AG10803 (cell line): ENCODE measurements around the gene RHOT2.
"Not testable (repeated sequence)": the region's sequence is repeated elsewhere in the genome, so short reads cannot be mapped to it uniquely, and the experiment has no call there.

Experiments used
- DNase-seq: peaks from one replicate; pipeline ENCODE4 v3.0.0; 2010; ENCODE audit warnings: low read depth
- H3K4me3 ChIP-seq: 2 replicates; pipeline ENCODE4 v1.5.1; 2011; ENCODE audit warnings: mild to moderate bottlenecking, low read length, control low read depth
- TF ChIP-seq, protein P1 (sequence below): conservative IDR thresholded peaks from 2 replicates; pipeline ENCODE4 v1.5.1; 2011; ENCODE audit warnings: mild to moderate bottlenecking, low read length, control low read depth, inconsistent platforms

Gene RHOT2

DNA sequence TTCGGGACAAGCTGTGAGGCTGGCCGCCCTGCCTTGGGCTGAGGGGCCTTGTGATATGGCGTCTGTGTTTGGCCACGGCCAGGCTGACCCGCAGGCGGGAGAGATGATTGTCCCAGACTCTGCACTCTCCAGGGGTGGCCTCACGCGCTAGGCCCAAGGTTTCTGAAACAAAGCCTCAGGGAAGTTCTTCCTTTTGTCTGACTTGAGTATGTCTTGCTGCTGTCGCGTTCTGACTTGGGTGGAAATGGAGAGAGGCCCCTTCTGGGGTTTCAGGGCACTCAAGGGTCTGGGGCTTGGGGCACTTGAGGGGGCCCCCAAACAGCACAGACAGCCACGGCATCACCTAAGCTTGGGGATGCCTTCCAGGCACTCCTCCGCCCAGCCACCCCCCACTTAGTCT lies 43.2 kb downstream of the RHOT2 start:
- TF ChIP-seq, protein P1, sequence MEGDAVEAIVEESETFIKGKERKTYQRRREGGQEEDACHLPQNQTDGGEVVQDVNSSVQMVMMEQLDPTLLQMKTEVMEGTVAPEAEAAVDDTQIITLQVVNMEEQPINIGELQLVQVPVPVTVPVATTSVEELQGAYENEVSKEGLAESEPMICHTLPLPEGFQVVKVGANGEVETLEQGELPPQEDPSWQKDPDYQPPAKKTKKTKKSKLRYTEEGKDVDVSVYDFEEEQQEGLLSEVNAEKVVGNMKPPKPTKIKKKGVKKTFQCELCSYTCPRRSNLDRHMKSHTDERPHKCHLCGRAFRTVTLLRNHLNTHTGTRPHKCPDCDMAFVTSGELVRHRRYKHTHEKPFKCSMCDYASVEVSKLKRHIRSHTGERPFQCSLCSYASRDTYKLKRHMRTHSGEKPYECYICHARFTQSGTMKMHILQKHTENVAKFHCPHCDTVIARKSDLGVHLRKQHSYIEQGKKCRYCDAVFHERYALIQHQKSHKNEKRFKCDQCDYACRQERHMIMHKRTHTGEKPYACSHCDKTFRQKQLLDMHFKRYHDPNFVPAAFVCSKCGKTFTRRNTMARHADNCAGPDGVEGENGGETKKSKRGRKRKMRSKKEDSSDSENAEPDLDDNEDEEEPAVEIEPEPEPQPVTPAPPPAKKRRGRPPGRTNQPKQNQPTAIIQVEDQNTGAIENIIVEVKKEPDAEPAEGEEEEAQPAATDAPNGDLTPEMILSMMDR = no peak
- no peak overlapping the region for H3K4me3 ChIP-seq
- no peak for DNase-seq

- DNase-seq = peak; percentile 52
- H3K4me3 ChIP-seq = no peak overlapping the region
- TF ChIP-seq, protein P1 = peak; percentile 71
These were observed 43.8 kb downstream of the RHOT2 start for GRCh38 chr16:711548-712320.

DNA sequence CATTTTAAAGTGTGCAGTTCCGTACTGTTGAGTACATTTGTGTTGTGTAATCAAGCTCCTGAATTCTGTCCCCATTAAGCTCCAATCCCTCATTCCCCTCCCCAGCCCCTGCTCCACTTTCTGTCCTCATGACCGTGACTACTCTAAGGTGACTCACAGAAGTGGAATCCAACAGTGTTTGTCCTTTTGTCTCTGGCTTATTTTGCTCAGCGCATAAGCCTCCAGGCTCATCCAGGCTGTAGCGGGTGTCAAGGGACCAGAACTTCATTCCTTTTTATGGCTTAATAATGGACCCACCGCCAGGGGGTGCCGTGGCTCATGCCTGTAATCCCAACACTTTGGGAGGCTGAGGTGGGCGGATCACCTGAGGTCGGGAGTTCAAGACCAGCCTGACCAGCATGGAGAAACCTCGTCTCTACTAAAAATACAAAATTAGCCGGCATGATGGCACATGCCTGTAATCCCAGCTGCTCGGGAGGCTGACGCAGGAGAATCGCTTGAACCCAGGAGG lies 44.9 kb downstream of the RHOT2 start:
- peak; percentile 93 for DNase-seq
- H3K4me3 ChIP-seq = not testable (repeated sequence)
- TF ChIP-seq, protein P1 = peak; percentile 42

- TF ChIP-seq, protein P1 = no peak
- no peak for DNase-seq
- H3K4me3 ChIP-seq = no peak overlapping the region
These were observed 46.1 kb downstream of the RHOT2 start for GRCh38 chr16:714079-714478.

DNA sequence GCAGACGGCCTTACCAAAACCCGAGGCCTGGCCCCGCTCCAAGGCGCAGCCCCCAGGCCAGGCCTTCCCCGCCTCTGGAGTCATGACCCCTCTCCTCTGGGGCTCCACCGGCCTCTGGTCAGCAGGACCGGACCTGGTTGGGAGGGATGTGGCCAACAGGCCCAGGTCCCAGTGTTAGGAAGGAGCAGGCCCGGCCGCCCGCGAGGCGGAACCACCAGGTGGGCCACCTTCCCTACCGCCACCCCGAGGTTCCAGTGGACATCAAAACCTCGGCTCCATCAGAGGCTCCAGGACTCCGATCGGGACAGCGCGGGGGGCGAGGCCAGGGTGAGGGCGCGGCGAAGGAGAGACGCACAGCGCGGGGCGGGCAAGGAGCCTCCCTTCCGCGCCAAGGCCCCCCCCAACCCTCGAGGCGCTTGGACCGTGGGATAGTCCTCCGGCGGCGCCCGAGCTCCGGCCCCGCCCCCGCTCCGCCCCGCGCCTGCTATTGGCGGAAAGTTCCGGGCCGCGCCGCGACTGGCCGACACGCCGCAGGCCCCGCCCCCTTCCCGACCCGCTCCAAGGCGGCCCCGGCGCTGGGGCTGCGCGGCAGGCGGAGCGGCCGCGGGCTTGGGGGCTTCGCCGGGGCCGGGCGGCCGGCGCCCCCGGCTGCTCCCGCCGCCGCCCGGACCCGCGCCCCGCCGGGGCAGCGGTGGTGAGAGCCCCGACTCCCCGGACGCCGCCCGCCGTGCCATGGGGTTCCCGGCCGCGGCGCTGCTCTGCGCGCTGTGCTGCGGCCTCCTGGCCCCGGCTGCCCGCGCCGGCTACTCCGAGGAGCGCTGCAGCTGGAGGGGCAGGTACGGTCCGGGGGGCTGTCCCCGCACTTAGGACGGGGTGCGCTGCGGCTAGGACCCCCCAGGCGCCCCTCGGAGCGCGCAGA lies 46.9 kb downstream of the RHOT2 start, which contains the start of gene METRN:
TSS of gene METRN (plus strand) at position 561 of the 919 bp plus-strand sequence. CDS start at position 733, 172 bp downstream.
- TF ChIP-seq, protein P1 = no peak
- peak within 1 kb of the TSS; percentile 58 for H3K4me3 ChIP-seq
- peak; percentile 82 for DNase-seq

DNA sequence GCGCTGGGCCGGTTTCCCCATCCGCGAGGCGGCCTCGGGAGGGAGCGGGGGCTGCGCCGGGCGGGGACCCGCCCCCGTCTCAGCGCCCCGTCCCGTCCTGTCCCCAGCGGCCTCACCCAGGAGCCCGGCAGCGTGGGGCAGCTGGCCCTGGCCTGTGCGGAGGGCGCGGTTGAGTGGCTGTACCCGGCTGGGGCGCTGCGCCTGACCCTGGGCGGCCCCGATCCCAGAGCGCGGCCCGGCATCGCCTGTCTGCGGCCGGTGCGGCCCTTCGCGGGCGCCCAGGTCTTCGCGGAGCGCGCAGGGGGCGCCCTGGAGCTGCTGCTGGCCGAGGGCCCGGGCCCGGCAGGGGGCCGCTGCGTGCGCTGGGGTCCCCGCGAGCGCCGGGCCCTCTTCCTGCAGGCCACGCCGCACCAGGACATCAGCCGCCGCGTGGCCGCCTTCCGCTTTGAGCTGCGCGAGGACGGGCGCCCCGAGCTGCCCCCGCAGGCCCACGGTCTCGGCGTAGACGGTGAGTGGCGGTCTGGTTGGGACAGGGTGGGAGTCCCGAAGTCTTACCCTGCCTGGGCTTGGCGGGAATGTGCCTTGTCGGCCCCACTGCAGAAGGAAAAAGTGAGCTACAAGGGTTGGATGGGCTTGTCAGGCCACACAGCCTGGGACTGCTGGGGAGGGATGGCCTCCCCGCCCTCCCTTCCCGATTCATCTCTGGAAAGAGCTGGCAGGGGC lies 47.7 kb downstream of the RHOT2 start:
- DNase-seq = no peak
- TF ChIP-seq, protein P1 = no peak
- H3K4me3 ChIP-seq = peak overlapping the region; percentile 58
